Thyroid gland (tissue), 4 donors: Measurements from ENCODE around the gene EYS.

Source experiments
- CTCF ChIP-seq, 6 experiments: fragments of 200-600 bp in 3 of 6; fragments of 450-650 bp in 3 of 6; sonication (generic) in 3 of 6; IDR thresholded peaks; one replicate each; pipeline ENCODE4 v1.5.1; 2016 to 2019; ENCODE audit warnings: antibody characterized with exemption in 6 of 6, mild to moderate bottlenecking in 2 of 6, inconsistent platforms in 1 of 6, moderate library complexity in 1 of 6
- POLR2A ChIP-seq, 2 donors: fragments of 450-650 bp; IDR thresholded peaks; one replicate each; pipeline ENCODE4 v1.6.1; 2017; ENCODE audit warnings: antibody characterized with exemption in 2 of 2, mild to moderate bottlenecking in 2 of 2, moderate library complexity in 1 of 2

- no peak for TF ChIP-seq CTCF (IDR thresholded peaks at IDR 0.05)
- TF ChIP-seq POLR2A (IDR thresholded peaks at IDR 0.05) = no peak
Measured at GRCh38 chr6:64217721-64218620, 1489.1 kb downstream of the EYS start.
